Measurements from ENCODE around the gene FANCC.
"Not testable (repeated sequence)": the region's sequence is repeated elsewhere in the genome, so short reads cannot be mapped to it uniquely, and the experiment has no call there.

FANCC gene

GRCh38 chr9:95283673-95284072 lies 33.8 kb downstream of the FANCC start:
- Mint-ChIP-seq H3K27me3 (no peaks in the 10 kb centered on the region), H3K4me3 (no peak overlapping the region), H3K9me3 (peaks cover 10% of the 10 kb centered on the region), H3K36me3 (peaks cover 4% of the 10 kb centered on the region), H3K27ac (no peak overlapping the region), H3K4me1 (peaks cover 2% of the 10 kb centered on the region)
- no peak for DNase-seq (ENCODE audit: low spot score in 2 of 2)
- no peak for ATAC-seq (ENCODE audit: low read depth)

- DNase-seq (ENCODE audit: low spot score in 2 of 2) (no peak), ATAC-seq (ENCODE audit: low read depth) (no peak)
- Mint-ChIP-seq H3K9me3 (peaks cover 10% of the 10 kb centered on the region), H3K4me3 (no peak overlapping the region), H3K4me1 (peaks cover 2% of the 10 kb centered on the region), H3K27ac (no peak overlapping the region), H3K36me3 (peaks cover 4% of the 10 kb centered on the region), H3K27me3 (no peaks in the 10 kb centered on the region)
Measured at GRCh38 chr9:95282332-95282731, 35.2 kb downstream of the FANCC start.

GRCh38 chr9:95280745-95281144 lies 36.8 kb downstream of the FANCC start:
- no peak for DNase-seq (ENCODE audit: low spot score in 2 of 2)
- no peak overlapping the region for H3K27ac Mint-ChIP-seq
- H3K4me1 Mint-ChIP-seq, result peaks cover 2% of the 10 kb centered on the region
- H3K36me3 Mint-ChIP-seq, result peaks cover 4% of the 10 kb centered on the region
- H3K9me3 Mint-ChIP-seq, result peaks cover 10% of the 10 kb centered on the region
- ATAC-seq (ENCODE audit: low read depth), result no peak
- H3K27me3 Mint-ChIP-seq, result no peaks in the 10 kb centered on the region
- no peak overlapping the region for H3K4me3 Mint-ChIP-seq

- Mint-ChIP-seq H3K4me1 (peaks cover 9% of the 10 kb centered on the region), H3K9me3 (peaks cover 10% of the 10 kb centered on the region), H3K36me3 (peaks cover 4% of the 10 kb centered on the region), H3K27ac (no peak overlapping the region), H3K27me3 (no peaks in the 10 kb centered on the region), H3K4me3 (no peak overlapping the region)
- ATAC-seq (ENCODE audit: low read depth) (no peak), DNase-seq (ENCODE audit: low spot score in 2 of 2) (no peak)
Measured at GRCh38 chr9:95277509-95277908, 40.0 kb downstream of the FANCC start.

GRCh38 chr9:95276395-95276954 lies 41.0 kb downstream of the FANCC start:
- H3K27me3 Mint-ChIP-seq, result no peaks in the 10 kb centered on the region
- no peak overlapping the region for H3K4me3 Mint-ChIP-seq
- no peak for DNase-seq (ENCODE audit: low spot score in 2 of 2)
- no peak for ATAC-seq (ENCODE audit: low read depth)
- peaks cover 10% of the 10 kb centered on the region for H3K9me3 Mint-ChIP-seq
- H3K27ac Mint-ChIP-seq, result no peak overlapping the region
- H3K4me1 Mint-ChIP-seq, result peaks cover 9% of the 10 kb centered on the region
- peaks cover 4% of the 10 kb centered on the region for H3K36me3 Mint-ChIP-seq

- not testable (repeated sequence) for H3K27me3 Mint-ChIP-seq; H3K27ac Mint-ChIP-seq; H3K4me1 Mint-ChIP-seq; ATAC-seq (ENCODE audit: low read depth); H3K9me3 Mint-ChIP-seq; H3K36me3 Mint-ChIP-seq; H3K4me3 Mint-ChIP-seq; DNase-seq (ENCODE audit: low spot score in 2 of 2)
Measured at GRCh38 chr9:95274160-95274559, 43.3 kb downstream of the FANCC start.

GRCh38 chr9:95273369-95274022 lies 44.0 kb downstream of the FANCC start:
- ATAC-seq (ENCODE audit: low read depth) (peak; percentile 29), DNase-seq (ENCODE audit: low spot score in 2 of 2) (no peak)
- Mint-ChIP-seq H3K36me3 (peaks cover 2% of the 10 kb centered on the region), H3K27ac (no peak overlapping the region), H3K9me3 (no peaks in the 10 kb centered on the region), H3K4me1 (peaks cover 9% of the 10 kb centered on the region), H3K4me3 (no peak overlapping the region), H3K27me3 (no peaks in the 10 kb centered on the region)

GRCh38 chr9:95272830-95273229 lies 44.7 kb downstream of the FANCC start:
- no peaks in the 10 kb centered on the region for H3K9me3 Mint-ChIP-seq
- peaks cover 2% of the 10 kb centered on the region for H3K36me3 Mint-ChIP-seq
- H3K27ac Mint-ChIP-seq, result no peak overlapping the region
- no peak overlapping the region for H3K4me3 Mint-ChIP-seq
- ATAC-seq (ENCODE audit: low read depth) (no peak), DNase-seq (ENCODE audit: low spot score in 2 of 2) (no peak)
- peaks cover 9% of the 10 kb centered on the region for H3K4me1 Mint-ChIP-seq
- no peaks in the 10 kb centered on the region for H3K27me3 Mint-ChIP-seq

GRCh38 chr9:95270790-95271189 lies 46.7 kb downstream of the FANCC start:
- ATAC-seq (ENCODE audit: low read depth), result no peak
- no peak overlapping the region for H3K27ac Mint-ChIP-seq

GRCh38 chr9:95269803-95270773 lies 47.4 kb downstream of the FANCC start:
- ATAC-seq (ENCODE audit: low read depth); H3K9me3 Mint-ChIP-seq; DNase-seq (ENCODE audit: low spot score in 2 of 2); H3K36me3 Mint-ChIP-seq; H3K27me3 Mint-ChIP-seq; H3K4me3 Mint-ChIP-seq; H3K27ac Mint-ChIP-seq: not testable (repeated sequence)
- peaks cover 24% of the 10 kb centered on the region for H3K4me1 Mint-ChIP-seq

More at GRCh38 chr9:95270790-95271189, 46.7 kb downstream of the FANCC start:
- Mint-ChIP-seq H3K27me3 (no peaks in the 10 kb centered on the region), H3K36me3 (peaks cover 2% of the 10 kb centered on the region), H3K9me3 (no peaks in the 10 kb centered on the region), H3K4me3 (no peak overlapping the region), H3K4me1 (peaks cover 21% of the 10 kb centered on the region)
- no peak for DNase-seq (ENCODE audit: low spot score in 2 of 2)

- no peak for DNase-seq (ENCODE audit: low spot score in 2 of 2)
Measured at GRCh38 chr9:95268681-95269080, 48.8 kb downstream of the FANCC start.

GRCh38 chr9:95266649-95267048 lies 50.9 kb downstream of the FANCC start:
- no peaks in the 10 kb centered on the region for H3K27me3 Mint-ChIP-seq
- H3K4me1 Mint-ChIP-seq, result peaks cover 14% of the 10 kb centered on the region
- peaks cover 2% of the 10 kb centered on the region for H3K36me3 Mint-ChIP-seq
- peak overlapping the region; percentile 58 for H3K27ac Mint-ChIP-seq
- DNase-seq (ENCODE audit: low spot score in 2 of 2), result no peak
- peak overlapping the region; percentile 79 for H3K4me3 Mint-ChIP-seq
- no peaks in the 10 kb centered on the region for H3K9me3 Mint-ChIP-seq
- ATAC-seq (ENCODE audit: low read depth), result peak; percentile 75

More at GRCh38 chr9:95268681-95269080, 48.8 kb downstream of the FANCC start:
- peaks cover 2% of the 10 kb centered on the region for H3K36me3 Mint-ChIP-seq
- no peaks in the 10 kb centered on the region for H3K9me3 Mint-ChIP-seq
- no peak overlapping the region for H3K27ac Mint-ChIP-seq
- H3K4me1 Mint-ChIP-seq, result peaks cover 20% of the 10 kb centered on the region
- no peak overlapping the region for H3K4me3 Mint-ChIP-seq
- H3K27me3 Mint-ChIP-seq, result no peaks in the 10 kb centered on the region
- ATAC-seq (ENCODE audit: low read depth), result no peak

- Mint-ChIP-seq H3K4me3 (no peak overlapping the region), H3K9me3 (no peaks in the 10 kb centered on the region), H3K27ac (no peak overlapping the region), H3K36me3 (no peaks in the 10 kb centered on the region), H3K27me3 (no peaks in the 10 kb centered on the region), H3K4me1 (peaks cover 14% of the 10 kb centered on the region)
- ATAC-seq (ENCODE audit: low read depth) (no peak), DNase-seq (ENCODE audit: low spot score in 2 of 2) (no peak)
Measured at GRCh38 chr9:95265960-95266359, 51.5 kb downstream of the FANCC start.

- Mint-ChIP-seq H3K4me3 (no peak overlapping the region), H3K36me3 (no peaks in the 10 kb centered on the region), H3K27me3 (no peaks in the 10 kb centered on the region), H3K27ac (no peak overlapping the region), H3K9me3 (no peaks in the 10 kb centered on the region), H3K4me1 (peaks cover 14% of the 10 kb centered on the region)
- ATAC-seq (ENCODE audit: low read depth) (no peak), DNase-seq (ENCODE audit: low spot score in 2 of 2) (no peak)
Measured at GRCh38 chr9:95264954-95265615, 52.4 kb downstream of the FANCC start.
